Liver (tissue), 3 donors: ENCODE measurements around the gene FERMT1.

Experiments used
- EGR1 ChIP-seq, 2 donors: IDR thresholded peaks; 2 replicates each; pipeline ENCODE4 v1.6.1; 2016 to 2018; ENCODE audit warnings: antibody characterized with exemption in 2 of 2, low read depth in 2 of 2
- FOXA2 ChIP-seq: IDR thresholded peaks from 2 replicates; pipeline ENCODE4 v1.6.1; 2016; ENCODE audit warnings: antibody characterized with exemption
- GABPA ChIP-seq, 2 donors: IDR thresholded peaks in 1 of 2; conservative IDR thresholded peaks in 1 of 2; 2 replicates each; pipeline ENCODE4 v1.6.1; 2016; ENCODE audit warnings: antibody characterized with exemption in 2 of 2, mild to moderate bottlenecking in 1 of 2, moderate library complexity in 1 of 2
- HNF4A ChIP-seq, 2 donors: conservative IDR thresholded peaks; 2 replicates each; pipeline ENCODE4 v1.6.1; 2016; ENCODE audit warnings: antibody characterized with exemption in 2 of 2, mild to moderate bottlenecking in 2 of 2
- NR2F2 ChIP-seq: IDR thresholded peaks from 2 replicates; pipeline ENCODE4 v1.6.1; 2016; ENCODE audit warnings: antibody characterized with exemption
- RAD21 ChIP-seq, 2 donors: IDR thresholded peaks; 2 replicates each; pipeline ENCODE4 v1.6.1; 2016; ENCODE audit warnings: antibody characterized with exemption in 2 of 2, mild to moderate bottlenecking in 2 of 2
- RXRA ChIP-seq, 2 donors: IDR thresholded peaks; 2 replicates each; pipeline ENCODE4 v1.6.1; 2017 to 2018; ENCODE audit warnings: antibody characterized with exemption in 2 of 2, mild to moderate bottlenecking in 1 of 2
- TAF1 ChIP-seq: conservative IDR thresholded peaks from 2 replicates; pipeline ENCODE4 v1.6.1; 2016; ENCODE audit warnings: antibody characterized with exemption, mild to moderate bottlenecking
- YY1 ChIP-seq: IDR thresholded peaks from 2 replicates; pipeline ENCODE4 v1.6.1; 2016; ENCODE audit warnings: antibody characterized with exemption, mild to moderate bottlenecking
- TF ChIP-seq, protein P1 (sequence below): fragments of 150-350 bp; IDR thresholded peaks from 2 replicates; pipeline ENCODE4 v1.5.1; 2017; ENCODE audit warnings: improper control_type of control experiment, low read depth, low read length; ENCODE audit not compliant: missing input control
- TF ChIP-seq, protein P2 (sequence below): IDR thresholded peaks from 2 replicates; pipeline ENCODE4 v1.6.1; 2016; ENCODE audit warnings: antibody characterized with exemption
- TF ChIP-seq, protein P3 (sequence below): IDR thresholded peaks from 2 replicates; pipeline ENCODE4 v1.6.1; 2016; ENCODE audit warnings: antibody characterized with exemption
- TF ChIP-seq, protein P4 (sequence below): IDR thresholded peaks from 2 replicates; pipeline ENCODE4 v1.6.1; 2016; ENCODE audit warnings: antibody characterized with exemption
- TF ChIP-seq, protein P5 (sequence below): IDR thresholded peaks from 2 replicates; pipeline ENCODE4 v1.6.1; 2016; ENCODE audit warnings: antibody characterized with exemption, mild to moderate bottlenecking
- donor health status: healthy.
- donor health status: healthy.

DNA sequence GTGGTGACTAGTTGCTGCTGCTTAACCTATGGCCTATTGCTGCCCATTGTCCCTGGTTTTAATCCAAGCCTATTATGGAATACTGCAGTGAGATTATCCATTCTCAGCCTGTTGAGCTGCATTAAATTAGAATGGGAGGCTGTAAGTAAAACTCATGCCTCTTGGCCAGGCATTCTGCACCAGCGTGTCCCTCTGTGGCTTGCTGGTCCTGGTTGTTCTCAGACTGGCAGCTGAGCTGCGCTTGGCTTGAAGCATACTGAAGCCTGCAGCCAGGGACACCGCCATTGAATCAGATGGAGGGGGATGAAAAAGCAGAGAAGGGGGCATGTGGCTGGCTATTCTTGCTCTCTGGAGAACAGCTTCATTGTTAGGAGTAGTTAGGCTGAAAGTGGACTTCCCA is 84.6 kb downstream of the FERMT1 start:
- TF ChIP-seq, protein P1, sequence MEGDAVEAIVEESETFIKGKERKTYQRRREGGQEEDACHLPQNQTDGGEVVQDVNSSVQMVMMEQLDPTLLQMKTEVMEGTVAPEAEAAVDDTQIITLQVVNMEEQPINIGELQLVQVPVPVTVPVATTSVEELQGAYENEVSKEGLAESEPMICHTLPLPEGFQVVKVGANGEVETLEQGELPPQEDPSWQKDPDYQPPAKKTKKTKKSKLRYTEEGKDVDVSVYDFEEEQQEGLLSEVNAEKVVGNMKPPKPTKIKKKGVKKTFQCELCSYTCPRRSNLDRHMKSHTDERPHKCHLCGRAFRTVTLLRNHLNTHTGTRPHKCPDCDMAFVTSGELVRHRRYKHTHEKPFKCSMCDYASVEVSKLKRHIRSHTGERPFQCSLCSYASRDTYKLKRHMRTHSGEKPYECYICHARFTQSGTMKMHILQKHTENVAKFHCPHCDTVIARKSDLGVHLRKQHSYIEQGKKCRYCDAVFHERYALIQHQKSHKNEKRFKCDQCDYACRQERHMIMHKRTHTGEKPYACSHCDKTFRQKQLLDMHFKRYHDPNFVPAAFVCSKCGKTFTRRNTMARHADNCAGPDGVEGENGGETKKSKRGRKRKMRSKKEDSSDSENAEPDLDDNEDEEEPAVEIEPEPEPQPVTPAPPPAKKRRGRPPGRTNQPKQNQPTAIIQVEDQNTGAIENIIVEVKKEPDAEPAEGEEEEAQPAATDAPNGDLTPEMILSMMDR: no peak
- TF ChIP-seq, protein P2, sequence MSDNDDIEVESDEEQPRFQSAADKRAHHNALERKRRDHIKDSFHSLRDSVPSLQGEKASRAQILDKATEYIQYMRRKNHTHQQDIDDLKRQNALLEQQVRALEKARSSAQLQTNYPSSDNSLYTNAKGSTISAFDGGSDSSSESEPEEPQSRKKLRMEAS: no peak
- TF ChIP-seq HNF4A (conservative IDR thresholded peaks at IDR 0.05): no peak
- no peak for TF ChIP-seq TAF1
- TF ChIP-seq, protein P3, sequence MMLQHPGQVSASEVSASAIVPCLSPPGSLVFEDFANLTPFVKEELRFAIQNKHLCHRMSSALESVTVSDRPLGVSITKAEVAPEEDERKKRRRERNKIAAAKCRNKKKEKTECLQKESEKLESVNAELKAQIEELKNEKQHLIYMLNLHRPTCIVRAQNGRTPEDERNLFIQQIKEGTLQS: no peak
- no peak for TF ChIP-seq RXRA (IDR thresholded peaks at IDR 0.05)
- TF ChIP-seq YY1: no peak
- no peak for TF ChIP-seq FOXA2
- TF ChIP-seq NR2F2: no peak
- TF ChIP-seq, protein P4, sequence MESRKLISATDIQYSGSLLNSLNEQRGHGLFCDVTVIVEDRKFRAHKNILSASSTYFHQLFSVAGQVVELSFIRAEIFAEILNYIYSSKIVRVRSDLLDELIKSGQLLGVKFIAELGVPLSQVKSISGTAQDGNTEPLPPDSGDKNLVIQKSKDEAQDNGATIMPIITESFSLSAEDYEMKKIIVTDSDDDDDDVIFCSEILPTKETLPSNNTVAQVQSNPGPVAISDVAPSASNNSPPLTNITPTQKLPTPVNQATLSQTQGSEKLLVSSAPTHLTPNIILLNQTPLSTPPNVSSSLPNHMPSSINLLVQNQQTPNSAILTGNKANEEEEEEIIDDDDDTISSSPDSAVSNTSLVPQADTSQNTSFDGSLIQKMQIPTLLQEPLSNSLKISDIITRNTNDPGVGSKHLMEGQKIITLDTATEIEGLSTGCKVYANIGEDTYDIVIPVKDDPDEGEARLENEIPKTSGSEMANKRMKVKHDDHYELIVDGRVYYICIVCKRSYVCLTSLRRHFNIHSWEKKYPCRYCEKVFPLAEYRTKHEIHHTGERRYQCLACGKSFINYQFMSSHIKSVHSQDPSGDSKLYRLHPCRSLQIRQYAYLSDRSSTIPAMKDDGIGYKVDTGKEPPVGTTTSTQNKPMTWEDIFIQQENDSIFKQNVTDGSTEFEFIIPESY: no peak
- no peak for TF ChIP-seq RAD21 (IDR thresholded peaks at IDR 0.05)
- TF ChIP-seq GABPA (IDR thresholded peaks at IDR 0.05 in 1 of 2, conservative IDR thresholded peaks at IDR 0.05 in 1 of 2): no peak
- no peak for TF ChIP-seq EGR1 (IDR thresholded peaks at IDR 0.05; ENCODE audit: low read depth in 2 of 2)
- TF ChIP-seq, protein P5, sequence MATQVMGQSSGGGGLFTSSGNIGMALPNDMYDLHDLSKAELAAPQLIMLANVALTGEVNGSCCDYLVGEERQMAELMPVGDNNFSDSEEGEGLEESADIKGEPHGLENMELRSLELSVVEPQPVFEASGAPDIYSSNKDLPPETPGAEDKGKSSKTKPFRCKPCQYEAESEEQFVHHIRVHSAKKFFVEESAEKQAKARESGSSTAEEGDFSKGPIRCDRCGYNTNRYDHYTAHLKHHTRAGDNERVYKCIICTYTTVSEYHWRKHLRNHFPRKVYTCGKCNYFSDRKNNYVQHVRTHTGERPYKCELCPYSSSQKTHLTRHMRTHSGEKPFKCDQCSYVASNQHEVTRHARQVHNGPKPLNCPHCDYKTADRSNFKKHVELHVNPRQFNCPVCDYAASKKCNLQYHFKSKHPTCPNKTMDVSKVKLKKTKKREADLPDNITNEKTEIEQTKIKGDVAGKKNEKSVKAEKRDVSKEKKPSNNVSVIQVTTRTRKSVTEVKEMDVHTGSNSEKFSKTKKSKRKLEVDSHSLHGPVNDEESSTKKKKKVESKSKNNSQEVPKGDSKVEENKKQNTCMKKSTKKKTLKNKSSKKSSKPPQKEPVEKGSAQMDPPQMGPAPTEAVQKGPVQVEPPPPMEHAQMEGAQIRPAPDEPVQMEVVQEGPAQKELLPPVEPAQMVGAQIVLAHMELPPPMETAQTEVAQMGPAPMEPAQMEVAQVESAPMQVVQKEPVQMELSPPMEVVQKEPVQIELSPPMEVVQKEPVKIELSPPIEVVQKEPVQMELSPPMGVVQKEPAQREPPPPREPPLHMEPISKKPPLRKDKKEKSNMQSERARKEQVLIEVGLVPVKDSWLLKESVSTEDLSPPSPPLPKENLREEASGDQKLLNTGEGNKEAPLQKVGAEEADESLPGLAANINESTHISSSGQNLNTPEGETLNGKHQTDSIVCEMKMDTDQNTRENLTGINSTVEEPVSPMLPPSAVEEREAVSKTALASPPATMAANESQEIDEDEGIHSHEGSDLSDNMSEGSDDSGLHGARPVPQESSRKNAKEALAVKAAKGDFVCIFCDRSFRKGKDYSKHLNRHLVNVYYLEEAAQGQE: no peak
